KMS-11 (cell line): ENCODE data around the gene BCAS4.

Experiments
- H2AFZ ChIP-seq: fragments of 200-600 bp; sonication (generic); 2 replicates; pipeline ENCODE4 v1.6.1; 2016; ENCODE audit warnings: antibody characterized with exemption, mixed run types, low read depth
- H3K27ac ChIP-seq: fragments of 200-600 bp; sonication (generic); 2 replicates; pipeline ENCODE4 v1.6.1; 2016; ENCODE audit warnings: mild to moderate bottlenecking, mixed run types
- H3K27me3 ChIP-seq: fragments of 200-600 bp; sonication (generic); 2 replicates; pipeline ENCODE4 v1.6.1; 2017; ENCODE audit warnings: mild to moderate bottlenecking, low read depth, mixed run types, moderate library complexity; ENCODE audit not compliant: insufficient read depth
- H3K36me3 ChIP-seq: fragments of 200-600 bp; sonication (generic); 2 replicates; pipeline ENCODE4 v1.6.1; 2017; ENCODE audit warnings: mild to moderate bottlenecking, mixed run types; ENCODE audit not compliant: insufficient read depth
- H3K4me1 ChIP-seq: fragments of 200-600 bp; sonication (generic); 2 replicates; pipeline ENCODE4 v1.6.1; 2016; ENCODE audit warnings: mild to moderate bottlenecking, low read depth, mixed run types; ENCODE audit not compliant: poor library complexity, severe bottlenecking
- H3K4me2 ChIP-seq: fragments of 200-600 bp; sonication (generic); 2 replicates; pipeline ENCODE4 v1.7.0; 2016; ENCODE audit warnings: mild to moderate bottlenecking, mixed run types
- H3K4me3 ChIP-seq: fragments of 200-600 bp; sonication (generic); IDR thresholded peaks from 2 replicates; pipeline ENCODE4 v1.6.1; 2017; ENCODE audit warnings: low read depth, low read length, mixed read lengths; ENCODE audit not compliant: insufficient read depth
- H3K79me2 ChIP-seq: fragments of 200-600 bp; sonication (generic); 2 replicates; pipeline ENCODE4 v1.6.1; 2016; ENCODE audit warnings: low read depth, mixed run types; ENCODE audit not compliant: insufficient read depth
- H3K9ac ChIP-seq: fragments of 200-600 bp; sonication (generic); 2 replicates; pipeline ENCODE4 v1.6.1; 2016; ENCODE audit warnings: mild to moderate bottlenecking, mixed run types
- H4K20me1 ChIP-seq: fragments of 200-600 bp; sonication (generic); 2 replicates; pipeline ENCODE4 v1.6.1; 2016; ENCODE audit warnings: mild to moderate bottlenecking, mixed run types; ENCODE audit not compliant: insufficient read depth
- CTCF ChIP-seq: fragments of 200-600 bp; sonication (generic); conservative IDR thresholded peaks from 2 replicates; pipeline ENCODE4 v1.6.1; 2017; ENCODE audit warnings: low read depth, mild to moderate bottlenecking, antibody characterized with exemption, low read length, moderate library complexity, mixed read lengths

Gene BCAS4

GRCh38 chr20:50794846-50795634, at the start of gene BCAS4:
Gene BCAS4, plus strand, starts transcription at chr20:50795061. Its CDS starts 23 bp downstream, at chr20:50795084.
- Histone ChIP-seq H2AFZ (peak within 1 kb of the TSS; percentile 97), H3K4me1 (peaks cover 20% of the 10 kb centered on the region), H3K4me2 (peak within 1 kb of the TSS; percentile 56), H3K9ac (peak within 1 kb of the TSS; percentile 20; the same call in 1 of the 2 replicates), H3K27me3 (peaks cover 3% of the 10 kb centered on the region; the same call in 1 of the 2 replicates), H3K36me3 (no peaks in the 10 kb centered on the region), H3K27ac (no peak within 1 kb of the TSS), H3K79me2 (no peaks in the 10 kb centered on the region), H4K20me1 (no peaks in the 10 kb centered on the region), H3K4me3 (no peak within 1 kb of the TSS)
- TF ChIP-seq CTCF, result no peak

- no peaks in the 10 kb centered on the region; the same call in 1 of the 2 replicates for H3K36me3 ChIP-seq
- H3K79me2 ChIP-seq, result no peaks in the 10 kb centered on the region
- H3K4me2 ChIP-seq, result no peak overlapping the region
- TF ChIP-seq CTCF, result no peak
- no peak overlapping the region for H3K4me3 ChIP-seq
- no peak overlapping the region for H3K9ac ChIP-seq
- H3K27me3 ChIP-seq, result no peaks in the 10 kb centered on the region
- peaks cover 16% of the 10 kb centered on the region for H3K4me1 ChIP-seq
- H2AFZ ChIP-seq, result no peak overlapping the region
- no peak overlapping the region for H3K27ac ChIP-seq
- no peaks in the 10 kb centered on the region for H4K20me1 ChIP-seq
Measured at GRCh38 chr20:50745634-50746137, 49.2 kb upstream of the BCAS4 start.

- H2AFZ ChIP-seq, result no peak overlapping the region
- no peak overlapping the region for H3K4me3 ChIP-seq
- no peaks in the 10 kb centered on the region; the same call in 1 of the 2 replicates for H3K36me3 ChIP-seq
- no peak overlapping the region for H3K27ac ChIP-seq
- H3K79me2 ChIP-seq, result no peaks in the 10 kb centered on the region
- 0 out of 2 replicates have a peak overlapping the region, but pooled peaks have one; percentile 55 for H3K4me2 ChIP-seq
- H3K27me3 ChIP-seq, result no peaks in the 10 kb centered on the region
- no peak overlapping the region for H3K9ac ChIP-seq
- H4K20me1 ChIP-seq, result no peaks in the 10 kb centered on the region
- no peak for TF ChIP-seq CTCF
- H3K4me1 ChIP-seq, result peaks cover 16% of the 10 kb centered on the region
Measured at GRCh38 chr20:50746138-50746940, 48.5 kb upstream of the BCAS4 start.

- H3K4me3 ChIP-seq, result no peak overlapping the region
- H2AFZ ChIP-seq, result no peak overlapping the region
- H3K27me3 ChIP-seq, result no peaks in the 10 kb centered on the region
- no peak for TF ChIP-seq CTCF
- no peaks in the 10 kb centered on the region for H4K20me1 ChIP-seq
- no peak overlapping the region for H3K27ac ChIP-seq
- no peak overlapping the region for H3K9ac ChIP-seq
- H3K36me3 ChIP-seq, result no peaks in the 10 kb centered on the region; the same call in 1 of the 2 replicates
- H3K4me2 ChIP-seq, result peak overlapping the region; percentile 55
- no peaks in the 10 kb centered on the region for H3K79me2 ChIP-seq
- peaks cover 16% of the 10 kb centered on the region for H3K4me1 ChIP-seq
Measured at GRCh38 chr20:50747275-50747674, 47.6 kb upstream of the BCAS4 start.
